Panc1 (cell line): ENCODE data around the gene BUB1. TPM values are rescaled to one million over a fixed set of nuclear protein-coding genes. Genes with fewer than 3 reads are reported as not detected.

Experiments
- ATAC-seq: fragments of 200-7000 bp; cut with Tn5 transposase; 2 replicates; pipeline ENCODE4 v1.9.1; 2020; ENCODE audit warnings: mild to moderate bottlenecking, moderate library complexity
- BruUV-seq: library from RNA; stranded (reverse); fragments of 400-500 nt; replicated peaks from 2 replicates; lab custom pipeline; 2021; lab: Mats Ljungman, UMichigan
- CTCF ChIA-PET: fragments of 300-600 bp; sonication (Branson Sonifier 250); formaldehyde crosslinking; loops from one replicate; lab custom pipeline; 2022; ENCODE audit warnings: antibody characterized with exemption; lab: Charles Lee
- POLR2A ChIA-PET: fragments of 300-600 bp; sonication (Branson Sonifier 250); formaldehyde crosslinking; loops from one replicate; lab custom pipeline; 2022; ENCODE audit warnings: antibody characterized with exemption; lab: Charles Lee
- DNase-seq: peaks from one replicate; pipeline ENCODE4 v3.0.0-alpha.2; 2010; ENCODE audit warnings: low read depth, low spot score
- H3K27ac ChIP-seq: 2 replicates; pipeline ENCODE4 v1.5.1; 2011; ENCODE audit warnings: mild to moderate bottlenecking, low read length, inconsistent platforms
- H3K27me3 ChIP-seq: fragments of 200-500 bp; sonication (Bioruptor generic); 2 replicates; pipeline ENCODE4 v1.6.0; 2014; ENCODE audit warnings: low read length, inconsistent platforms; ENCODE audit not compliant: control insufficient read depth, insufficient read depth
- H3K36me3 ChIP-seq: fragments of 200-500 bp; sonication (Bioruptor generic); 2 replicates; pipeline ENCODE4 v1.5.1; 2014; ENCODE audit warnings: inconsistent platforms, mild to moderate bottlenecking, low read length, moderate library complexity; ENCODE audit not compliant: control insufficient read depth, insufficient read depth
- H3K4me1 ChIP-seq: 2 replicates; pipeline ENCODE4 v1.5.1; 2011; ENCODE audit warnings: inconsistent platforms, mild to moderate bottlenecking, low read length, moderate library complexity; ENCODE audit not compliant: control insufficient read depth, insufficient read depth
- H3K4me3 ChIP-seq, 2 experiments: 2 replicates each; pipeline ENCODE4 v1.5.1; 2011 to 2012; ENCODE audit warnings: low read depth in 2 of 2, low read length in 2 of 2, mild to moderate bottlenecking in 2 of 2, inconsistent platforms in 1 of 2, moderate library complexity in 1 of 2
- H3K9me3 ChIP-seq: fragments of 200-500 bp; sonication (Bioruptor generic); 2 replicates; pipeline ENCODE4 v1.5.1; 2014; ENCODE audit warnings: low read depth, mild to moderate bottlenecking, inconsistent platforms, low read length, moderate library complexity; ENCODE audit not compliant: control insufficient read depth, insufficient read depth
- POLR2AphosphoS5 ChIP-seq: IDR thresholded peaks from 2 replicates; pipeline ENCODE4 v1.6.1; 2012; ENCODE audit warnings: mild to moderate bottlenecking, low read depth, low read length, moderate library complexity
- SIN3A ChIP-seq: IDR thresholded peaks from 2 replicates; pipeline ENCODE4 v1.6.1; 2012; ENCODE audit warnings: low read depth, mild to moderate bottlenecking, low read length, moderate library complexity, borderline replicate concordance; ENCODE audit not compliant: insufficient read depth
- TCF7L2 ChIP-seq: IDR thresholded peaks from 2 replicates; pipeline ENCODE4 v1.6.1; 2011; ENCODE audit warnings: mild to moderate bottlenecking, low read depth, low read length, inconsistent platforms
- in situ Hi-C: cut with HindIII; loops from 2 replicates; pipeline ENCODE4 v1.10.0; 2016; ENCODE audit warnings: low sequenced_read_pairs, low pct_unique_long_range_greater_than_20kb
- intact Hi-C: fragments of 100-400 bp; cut with micrococcal nuclease; formaldehyde crosslinking; loops from one replicate; pipeline ENCODE4 v1.10.0; 2022; ENCODE audit not compliant: unreplicated experiment
- total RNA-seq: library from RNA; stranded (reverse); gene quantifications from one replicate; pipeline ENCODE4 v1.2.1, GENCODE V29; 2021; ENCODE audit not compliant: unreplicated experiment
- TF ChIP-seq, protein P1 (sequence below): fragments of 450-650 bp; IDR thresholded peaks from 2 replicates; pipeline ENCODE4 v1.5.1; 2017; ENCODE audit warnings: mild to moderate bottlenecking
- TF ChIP-seq, protein P2 (sequence below), 2 experiments: IDR thresholded peaks; 2 replicates each; pipeline ENCODE4 v1.6.1; 2011 to 2012; ENCODE audit warnings: low read depth in 2 of 2, control low read depth in 1 of 2, low read length in 1 of 2, mild to moderate bottlenecking in 1 of 2, moderate library complexity in 1 of 2; ENCODE audit not compliant: insufficient read depth in 1 of 2

The BUB1 gene
- total RNA-seq, 1 experiment from 2014 or later = 91.2 TPM

DNA sequence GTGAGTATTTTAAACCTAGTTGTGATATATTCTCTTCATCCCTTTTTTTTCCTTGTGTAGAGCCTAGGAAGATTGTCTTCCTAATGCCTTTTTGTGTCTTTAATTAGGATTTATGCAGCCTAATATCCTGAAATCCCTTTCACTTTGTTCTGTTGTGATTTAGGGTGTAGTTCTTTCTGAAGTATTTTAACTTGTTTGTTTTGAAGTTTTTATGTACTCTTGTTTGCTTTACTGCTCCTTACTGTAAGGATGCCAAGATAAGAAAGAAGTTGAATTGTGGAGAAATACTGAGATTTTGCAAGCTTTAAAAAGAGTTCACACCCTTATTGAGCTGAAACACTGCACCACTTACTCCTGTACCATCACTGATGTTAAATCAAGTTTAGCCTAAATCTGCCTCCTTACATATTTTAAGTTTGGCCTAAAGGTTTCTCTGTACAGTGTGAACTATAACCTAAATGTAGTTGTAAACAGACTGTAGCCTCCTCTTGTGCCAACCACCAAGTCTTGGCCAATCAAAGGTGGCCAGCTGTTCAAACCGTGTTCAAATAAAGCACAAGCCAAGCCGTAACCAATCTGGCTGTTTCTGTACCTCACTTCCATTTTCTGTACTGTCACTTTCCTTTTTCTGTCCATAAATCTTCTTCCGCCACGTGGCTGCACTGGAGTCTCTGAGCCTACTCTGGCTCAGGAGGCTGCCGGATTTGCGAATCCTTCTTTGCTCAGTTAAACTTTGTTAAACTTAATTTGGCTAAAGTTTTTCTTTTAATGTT is 36.8 kb upstream of the BUB1 start:
- no peaks in the 10 kb centered on the region; the same call in 1 of the 2 replicates for H3K36me3 ChIP-seq
- TF ChIP-seq POLR2AphosphoS5 (no peak), SIN3A (no peak), TCF7L2 (no peak)
- TF ChIP-seq, protein P1, sequence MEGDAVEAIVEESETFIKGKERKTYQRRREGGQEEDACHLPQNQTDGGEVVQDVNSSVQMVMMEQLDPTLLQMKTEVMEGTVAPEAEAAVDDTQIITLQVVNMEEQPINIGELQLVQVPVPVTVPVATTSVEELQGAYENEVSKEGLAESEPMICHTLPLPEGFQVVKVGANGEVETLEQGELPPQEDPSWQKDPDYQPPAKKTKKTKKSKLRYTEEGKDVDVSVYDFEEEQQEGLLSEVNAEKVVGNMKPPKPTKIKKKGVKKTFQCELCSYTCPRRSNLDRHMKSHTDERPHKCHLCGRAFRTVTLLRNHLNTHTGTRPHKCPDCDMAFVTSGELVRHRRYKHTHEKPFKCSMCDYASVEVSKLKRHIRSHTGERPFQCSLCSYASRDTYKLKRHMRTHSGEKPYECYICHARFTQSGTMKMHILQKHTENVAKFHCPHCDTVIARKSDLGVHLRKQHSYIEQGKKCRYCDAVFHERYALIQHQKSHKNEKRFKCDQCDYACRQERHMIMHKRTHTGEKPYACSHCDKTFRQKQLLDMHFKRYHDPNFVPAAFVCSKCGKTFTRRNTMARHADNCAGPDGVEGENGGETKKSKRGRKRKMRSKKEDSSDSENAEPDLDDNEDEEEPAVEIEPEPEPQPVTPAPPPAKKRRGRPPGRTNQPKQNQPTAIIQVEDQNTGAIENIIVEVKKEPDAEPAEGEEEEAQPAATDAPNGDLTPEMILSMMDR = no peak
- TF ChIP-seq, protein P2, sequence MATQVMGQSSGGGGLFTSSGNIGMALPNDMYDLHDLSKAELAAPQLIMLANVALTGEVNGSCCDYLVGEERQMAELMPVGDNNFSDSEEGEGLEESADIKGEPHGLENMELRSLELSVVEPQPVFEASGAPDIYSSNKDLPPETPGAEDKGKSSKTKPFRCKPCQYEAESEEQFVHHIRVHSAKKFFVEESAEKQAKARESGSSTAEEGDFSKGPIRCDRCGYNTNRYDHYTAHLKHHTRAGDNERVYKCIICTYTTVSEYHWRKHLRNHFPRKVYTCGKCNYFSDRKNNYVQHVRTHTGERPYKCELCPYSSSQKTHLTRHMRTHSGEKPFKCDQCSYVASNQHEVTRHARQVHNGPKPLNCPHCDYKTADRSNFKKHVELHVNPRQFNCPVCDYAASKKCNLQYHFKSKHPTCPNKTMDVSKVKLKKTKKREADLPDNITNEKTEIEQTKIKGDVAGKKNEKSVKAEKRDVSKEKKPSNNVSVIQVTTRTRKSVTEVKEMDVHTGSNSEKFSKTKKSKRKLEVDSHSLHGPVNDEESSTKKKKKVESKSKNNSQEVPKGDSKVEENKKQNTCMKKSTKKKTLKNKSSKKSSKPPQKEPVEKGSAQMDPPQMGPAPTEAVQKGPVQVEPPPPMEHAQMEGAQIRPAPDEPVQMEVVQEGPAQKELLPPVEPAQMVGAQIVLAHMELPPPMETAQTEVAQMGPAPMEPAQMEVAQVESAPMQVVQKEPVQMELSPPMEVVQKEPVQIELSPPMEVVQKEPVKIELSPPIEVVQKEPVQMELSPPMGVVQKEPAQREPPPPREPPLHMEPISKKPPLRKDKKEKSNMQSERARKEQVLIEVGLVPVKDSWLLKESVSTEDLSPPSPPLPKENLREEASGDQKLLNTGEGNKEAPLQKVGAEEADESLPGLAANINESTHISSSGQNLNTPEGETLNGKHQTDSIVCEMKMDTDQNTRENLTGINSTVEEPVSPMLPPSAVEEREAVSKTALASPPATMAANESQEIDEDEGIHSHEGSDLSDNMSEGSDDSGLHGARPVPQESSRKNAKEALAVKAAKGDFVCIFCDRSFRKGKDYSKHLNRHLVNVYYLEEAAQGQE (IDR thresholded peaks at IDR 0.05; ENCODE audit: insufficient read depth in 1 of 2, low read depth in 2 of 2, low read length in 1 of 2) = no peak
- DNase-seq = no peak
- H3K9me3 ChIP-seq = no peaks in the 10 kb centered on the region
- peaks cover 10% of the 10 kb centered on the region; the same call in 1 of the 2 replicates for H3K27me3 ChIP-seq
- in situ Hi-C loops = no loop called here
- no peaks in the 10 kb centered on the region for H3K4me1 ChIP-seq
- no peak overlapping the region; the same call in 1 of the 2 replicates for H3K27ac ChIP-seq
- no peak for ATAC-seq
- CTCF ChIA-PET = no interaction called here
- POLR2A ChIA-PET = no interaction called here
- no peak overlapping the region for H3K4me3 ChIP-seq
- intact Hi-C loops = no loop called here
- no TSS peak for BruUV-seq

DNA sequence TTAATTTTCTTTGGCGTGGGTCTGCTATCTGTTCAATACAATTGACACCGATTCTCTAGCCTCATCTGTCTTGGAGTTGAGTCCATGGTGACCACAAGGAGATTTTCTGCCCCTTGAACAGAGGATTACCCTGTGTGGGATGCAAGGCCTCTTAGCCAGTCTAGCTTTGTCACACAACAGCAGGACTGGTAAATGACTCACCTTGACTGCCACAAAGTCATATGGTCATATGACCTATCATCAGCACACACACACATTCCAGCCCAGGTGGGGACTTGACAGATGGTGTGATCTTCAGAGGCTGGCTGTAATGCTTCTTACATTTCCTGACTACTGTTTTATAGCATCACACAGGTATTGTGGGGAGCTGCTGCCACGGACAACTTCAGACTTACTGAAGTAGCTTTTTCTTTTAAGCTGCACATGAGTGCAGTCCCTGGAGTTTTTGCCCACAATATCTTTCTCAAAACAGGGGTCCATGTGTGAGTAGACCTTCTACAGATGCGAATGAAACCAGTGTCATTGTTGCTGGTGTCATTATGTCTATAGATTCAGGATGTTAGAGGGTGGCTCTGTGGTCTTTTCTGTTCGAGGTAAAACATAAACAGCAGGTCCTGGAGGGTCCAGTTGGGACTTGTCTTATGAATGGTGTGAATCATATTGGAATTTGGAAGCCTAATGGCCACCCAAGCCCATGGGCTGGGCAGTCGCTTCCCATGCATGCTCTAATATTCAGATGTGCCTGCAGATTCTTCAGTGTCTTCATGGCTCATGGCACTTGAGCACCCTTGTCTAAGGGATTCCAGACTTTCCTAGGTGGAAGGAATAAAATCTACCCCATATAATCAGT is 35.9 kb upstream of the BUB1 start:
- no peak overlapping the region for H3K27ac ChIP-seq
- ChIA-PET CTCF (no interaction called here), POLR2A (no interaction called here)
- intact Hi-C loops = no loop called here
- TF ChIP-seq, protein P1 = no peak
- in situ Hi-C loops = no loop called here
- no peaks in the 10 kb centered on the region; the same call in 1 of the 2 replicates for H3K36me3 ChIP-seq
- H3K4me3 ChIP-seq = no peak overlapping the region
- ATAC-seq (no peak), DNase-seq (peak; percentile 12)
- H3K9me3 ChIP-seq = no peaks in the 10 kb centered on the region
- no peaks in the 10 kb centered on the region for H3K4me1 ChIP-seq
- no TSS peak for BruUV-seq
- H3K27me3 ChIP-seq = peaks cover 14% of the 10 kb centered on the region
